Mononuclear cell (primary cell): ENCODE data around the gene FAM20A. TPM values are rescaled to one million over a fixed set of nuclear protein-coding genes. Genes with fewer than 3 reads are reported as not detected.

Source experiments
- H3K27me3 ChIP-seq: 2 replicates; pipeline ENCODE4 v1.6.0; 2011; ENCODE audit warnings: low read length, control low read depth; ENCODE audit not compliant: insufficient read depth
- H3K4me1 ChIP-seq: 2 replicates; pipeline ENCODE4 v1.5.1; 2011; ENCODE audit warnings: mild to moderate bottlenecking, low read length, control low read depth; ENCODE audit not compliant: insufficient read depth
- H3K4me3 ChIP-seq: 2 replicates; pipeline ENCODE4 v1.5.1; 2011; ENCODE audit warnings: mild to moderate bottlenecking, low read length, moderate library complexity
- H3K9me3 ChIP-seq: 2 replicates; pipeline ENCODE4 v1.5.1; 2011; ENCODE audit warnings: low read depth, mild to moderate bottlenecking, control low read depth, low read length
- total RNA-seq: library from RNA; depleted of rRNA; stranded (reverse); fragments of >200 nt; gene quantifications from one replicate; pipeline ENCODE4 v1.2.3, GENCODE V29; 2012

Gene FAM20A
- total RNA-seq, 1 donor = 2.4 TPM

- Histone ChIP-seq H3K4me3 (peak overlapping the region; percentile 39), H3K4me1 (peaks cover 64% of the 10 kb centered on the region), H3K27me3 (peaks cover 46% of the 10 kb centered on the region), H3K9me3 (no peaks in the 10 kb centered on the region)
Observed at GRCh38 chr17:68600067-68600930, 868 bp downstream of the FAM20A start.

GRCh38 chr17:68599552-68600066 lies 1.6 kb downstream of the FAM20A start:
- peaks cover 46% of the 10 kb centered on the region for H3K27me3 ChIP-seq
- H3K4me1 ChIP-seq = peaks cover 71% of the 10 kb centered on the region
- no peaks in the 10 kb centered on the region for H3K9me3 ChIP-seq
- H3K4me3 ChIP-seq = peak overlapping the region; percentile 39

GRCh38 chr17:68599091-68599490 lies 2.1 kb downstream of the FAM20A start:
- Histone ChIP-seq H3K27me3 (peaks cover 46% of the 10 kb centered on the region), H3K4me3 (no peak overlapping the region), H3K4me1 (peaks cover 71% of the 10 kb centered on the region)

GRCh38 chr17:68598545-68598961 lies 2.6 kb downstream of the FAM20A start:
- H3K4me1 ChIP-seq = peaks cover 67% of the 10 kb centered on the region
- H3K4me3 ChIP-seq = no peak overlapping the region
- no peaks in the 10 kb centered on the region for H3K9me3 ChIP-seq
- H3K27me3 ChIP-seq = peaks cover 47% of the 10 kb centered on the region

More at GRCh38 chr17:68599091-68599490, 2.1 kb downstream of the FAM20A start:
- H3K9me3 ChIP-seq = no peaks in the 10 kb centered on the region

GRCh38 chr17:68598074-68598473 lies 3.1 kb downstream of the FAM20A start:
- no peaks in the 10 kb centered on the region for H3K9me3 ChIP-seq
- H3K4me1 ChIP-seq = peaks cover 63% of the 10 kb centered on the region
- H3K4me3 ChIP-seq = no peak overlapping the region
- peaks cover 51% of the 10 kb centered on the region for H3K27me3 ChIP-seq

GRCh38 chr17:68596411-68596945 lies 4.7 kb downstream of the FAM20A start:
- H3K4me1 ChIP-seq = peaks cover 48% of the 10 kb centered on the region
- no peak overlapping the region for H3K4me3 ChIP-seq
- no peaks in the 10 kb centered on the region for H3K9me3 ChIP-seq
- H3K27me3 ChIP-seq = peaks cover 44% of the 10 kb centered on the region

GRCh38 chr17:68595986-68596385 lies 5.2 kb downstream of the FAM20A start:
- H3K9me3 ChIP-seq = no peaks in the 10 kb centered on the region
- peaks cover 44% of the 10 kb centered on the region for H3K4me1 ChIP-seq
- H3K27me3 ChIP-seq = peaks cover 44% of the 10 kb centered on the region
- no peak overlapping the region for H3K4me3 ChIP-seq

GRCh38 chr17:68595496-68595895 lies 5.7 kb downstream of the FAM20A start:
- H3K27me3 ChIP-seq = peaks cover 44% of the 10 kb centered on the region
- peaks cover 42% of the 10 kb centered on the region for H3K4me1 ChIP-seq
- H3K9me3 ChIP-seq = no peaks in the 10 kb centered on the region
- H3K4me3 ChIP-seq = no peak overlapping the region

- Histone ChIP-seq H3K4me3 (no peak overlapping the region), H3K27me3 (peaks cover 37% of the 10 kb centered on the region), H3K9me3 (no peaks in the 10 kb centered on the region), H3K4me1 (peaks cover 32% of the 10 kb centered on the region)
Observed at GRCh38 chr17:68594552-68594951, 6.6 kb downstream of the FAM20A start.

- Histone ChIP-seq H3K4me3 (no peak overlapping the region), H3K4me1 (peaks cover 20% of the 10 kb centered on the region), H3K27me3 (peaks cover 21% of the 10 kb centered on the region), H3K9me3 (no peaks in the 10 kb centered on the region)
Observed at GRCh38 chr17:68592682-68593641, 8.2 kb downstream of the FAM20A start.

- H3K9me3 ChIP-seq = no peaks in the 10 kb centered on the region
- H3K4me3 ChIP-seq = no peak overlapping the region
- peaks cover 16% of the 10 kb centered on the region for H3K27me3 ChIP-seq
- peaks cover 20% of the 10 kb centered on the region for H3K4me1 ChIP-seq
Observed at GRCh38 chr17:68592009-68592408, 9.2 kb downstream of the FAM20A start.

- Histone ChIP-seq H3K4me3 (no peak overlapping the region), H3K9me3 (no peaks in the 10 kb centered on the region), H3K4me1 (peaks cover 20% of the 10 kb centered on the region), H3K27me3 (peaks cover 16% of the 10 kb centered on the region)
Observed at GRCh38 chr17:68591583-68591982, 9.6 kb downstream of the FAM20A start.

GRCh38 chr17:68589086-68589485 lies 12.1 kb downstream of the FAM20A start:
- Histone ChIP-seq H3K4me1 (no peaks in the 10 kb centered on the region), H3K27me3 (peaks cover 16% of the 10 kb centered on the region), H3K4me3 (no peak overlapping the region), H3K9me3 (no peaks in the 10 kb centered on the region)

GRCh38 chr17:68588362-68588761 lies 12.8 kb downstream of the FAM20A start:
- no peak overlapping the region for H3K4me3 ChIP-seq
- H3K9me3 ChIP-seq = no peaks in the 10 kb centered on the region

GRCh38 chr17:68587847-68588246 lies 13.3 kb downstream of the FAM20A start:
- no peaks in the 10 kb centered on the region for H3K9me3 ChIP-seq
- H3K27me3 ChIP-seq = peaks cover 8% of the 10 kb centered on the region
- H3K4me1 ChIP-seq = no peaks in the 10 kb centered on the region
- no peak overlapping the region for H3K4me3 ChIP-seq

More at GRCh38 chr17:68588362-68588761, 12.8 kb downstream of the FAM20A start:
- H3K4me1 ChIP-seq = no peaks in the 10 kb centered on the region
- peaks cover 13% of the 10 kb centered on the region for H3K27me3 ChIP-seq
